Activated CD4-positive, alpha-beta memory T cell treated with anti-CD3 and anti-CD28 coated beads, Interleukin-2, amount 10 ng/mL, durations not matched to agents 7 days and 5 days (primary cell): ENCODE measurements around the gene PLB1. TPM values are rescaled to one million over a fixed set of nuclear protein-coding genes. Genes with fewer than 3 reads are reported as not detected.

ENCODE experiments used
- CTCF ChIA-PET: fragments of 350-600 bp; sonication (Branson Sonifier 250); formaldehyde crosslinking; loops from one replicate; lab custom pipeline; 2021; ENCODE audit warnings: antibody characterized with exemption, inconsistent platforms; lab: Charles Lee
- POLR2A ChIA-PET: fragments of 350-600 bp; sonication (Branson Sonifier 250); formaldehyde crosslinking; loops from one replicate; lab custom pipeline; 2021; ENCODE audit warnings: antibody characterized with exemption; lab: Charles Lee
- DNase-seq: peaks from one replicate; pipeline ENCODE4 v3.0.0-alpha.2; 2020
- H3K27ac Mint-ChIP-seq: one replicate; pipeline ENCODE4 v1.8.0; 2021; ENCODE audit warnings: mild to moderate bottlenecking, mixed read lengths
- H3K27me3 Mint-ChIP-seq: one replicate; pipeline ENCODE4 v1.8.0; 2021; ENCODE audit warnings: mixed read lengths
- H3K36me3 Mint-ChIP-seq: one replicate; pipeline ENCODE4 v1.8.0; 2021; ENCODE audit warnings: low read depth, mixed read lengths
- H3K4me1 Mint-ChIP-seq: one replicate; pipeline ENCODE4 v1.8.0; 2021; ENCODE audit warnings: mixed read lengths
- H3K4me3 Mint-ChIP-seq: one replicate; pipeline ENCODE4 v1.8.0; 2021; ENCODE audit warnings: mild to moderate bottlenecking, mixed read lengths
- H3K9me3 Mint-ChIP-seq: one replicate; pipeline ENCODE4 v1.8.0; 2021; ENCODE audit warnings: mixed read lengths
- total RNA-seq, 2 experiments: library from RNA; stranded (reverse); gene quantifications; one replicate each; pipeline ENCODE4 v1.2.3, GENCODE V29; 2021

PLB1 gene
- total RNA-seq, 2 experiments from 2014 or later, result 1.1 to 1.2 TPM

GRCh38 chr2:28582152-28582551, 86.3 kb downstream of the PLB1 start:
- ChIA-PET POLR2A (interaction anchor here (1.5 kb wide), 1 partner anchor 15 kb away, joined by 4 read pairs; no protein-coding TSS in a partner anchor), CTCF (interaction anchor here (1.2 to 3.0 kb wide), 2 partner anchors 12 to 15 kb away, joined by 3 to 18 read pairs; no protein-coding TSS in a partner anchor)
- Mint-ChIP-seq H3K9me3 (no peaks in the 10 kb centered on the region), H3K4me3 (no peak overlapping the region), H3K4me1 (peaks cover 32% of the 10 kb centered on the region), H3K27me3 (no peaks in the 10 kb centered on the region), H3K36me3 (peaks cover 10% of the 10 kb centered on the region), H3K27ac (no peak overlapping the region)
- DNase-seq, result no peak

DNA sequence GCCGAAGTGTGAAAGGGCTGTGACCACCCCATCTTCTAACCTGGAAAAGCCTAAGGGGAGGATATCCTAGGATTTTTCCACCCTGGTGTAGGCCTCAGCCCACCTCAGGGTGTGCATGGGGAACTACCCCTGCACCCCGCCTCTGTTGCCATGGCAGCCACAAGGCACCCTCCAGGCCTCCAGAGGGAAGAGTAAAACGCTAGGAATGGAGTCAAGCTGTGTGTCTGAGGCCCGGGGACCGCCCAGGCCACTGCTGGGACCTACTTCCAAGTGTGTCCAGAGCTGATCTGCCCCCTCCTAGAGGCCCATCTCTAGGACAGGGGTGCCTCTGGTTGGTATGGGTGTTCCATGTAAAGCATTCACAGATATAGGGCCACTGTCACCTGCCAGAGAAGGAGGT, 86.7 kb downstream of the PLB1 start:
- H3K4me1 Mint-ChIP-seq, result peaks cover 36% of the 10 kb centered on the region
- POLR2A ChIA-PET, result interaction anchor here (1.5 to 1.6 kb wide), 2 partner anchors 11 to 15 kb away, joined by 4 read pairs; no protein-coding TSS in a partner anchor
- no peaks in the 10 kb centered on the region for H3K9me3 Mint-ChIP-seq
- H3K36me3 Mint-ChIP-seq, result peaks cover 11% of the 10 kb centered on the region
- H3K27me3 Mint-ChIP-seq, result no peaks in the 10 kb centered on the region
- CTCF ChIA-PET, result interaction anchor here (0.6 to 3.0 kb wide), 3 partner anchors 12 to 15 kb away, joined by 3 to 18 read pairs (median 4); no protein-coding TSS in a partner anchor
- no peak overlapping the region for H3K27ac Mint-ChIP-seq
- DNase-seq, result no peak
- H3K4me3 Mint-ChIP-seq, result no peak overlapping the region

GRCh38 chr2:28583899-28584553, 88.2 kb downstream of the PLB1 start:
- Mint-ChIP-seq H3K4me3 (no peak overlapping the region), H3K4me1 (peaks cover 48% of the 10 kb centered on the region), H3K36me3 (peaks cover 15% of the 10 kb centered on the region), H3K27ac (peak overlapping the region; percentile 26), H3K9me3 (no peaks in the 10 kb centered on the region), H3K27me3 (no peaks in the 10 kb centered on the region)
- ChIA-PET CTCF (interaction anchor here (2.2 to 3.0 kb wide), 2 partner anchors 10 to 17 kb away, joined by 8 to 18 read pairs; no protein-coding TSS in a partner anchor), POLR2A (interaction anchor here (0.9 to 1.6 kb wide), 4 partner anchors 9 to 287 kb away, joined by 3 to 4 read pairs (median 4); partner anchors contain the start of genes PPP1CB and TRMT61B)
- DNase-seq, result peak; percentile 64

GRCh38 chr2:28586867-28587266, 91.0 kb downstream of the PLB1 start:
- no peaks in the 10 kb centered on the region for H3K27me3 Mint-ChIP-seq
- H3K27ac Mint-ChIP-seq, result peak overlapping the region; percentile 55
- peaks cover 15% of the 10 kb centered on the region for H3K36me3 Mint-ChIP-seq
- peak; percentile 71 for DNase-seq
- H3K9me3 Mint-ChIP-seq, result no peaks in the 10 kb centered on the region
- H3K4me1 Mint-ChIP-seq, result peaks cover 53% of the 10 kb centered on the region
- POLR2A ChIA-PET, result interaction anchor here (1.0 to 1.9 kb wide), 7 partner anchors 7 to 165 kb away, joined by 3 to 7 read pairs (median 4); partner anchors contain the start of gene PPP1CB
- CTCF ChIA-PET, result interaction anchor here (0.5 to 2.9 kb wide), 5 partner anchors 8 to 308 kb away, joined by 3 to 17 read pairs (median 4); partner anchors contain the start of gene WDR43
- H3K4me3 Mint-ChIP-seq, result peak overlapping the region; percentile 1

GRCh38 chr2:28587526-28588291, 91.8 kb downstream of the PLB1 start:
- peaks cover 15% of the 10 kb centered on the region for H3K36me3 Mint-ChIP-seq
- POLR2A ChIA-PET, result interaction anchor here (0.9 to 1.9 kb wide), 8 partner anchors 16 to 283 kb away, joined by 3 to 7 read pairs (median 4); partner anchors contain the start of genes PPP1CB and TRMT61B
- peaks cover 53% of the 10 kb centered on the region for H3K4me1 Mint-ChIP-seq
- H3K9me3 Mint-ChIP-seq, result no peaks in the 10 kb centered on the region
- no peak for DNase-seq
- no peak overlapping the region for H3K4me3 Mint-ChIP-seq
- peak overlapping the region; percentile 55 for H3K27ac Mint-ChIP-seq
- H3K27me3 Mint-ChIP-seq, result no peaks in the 10 kb centered on the region
- CTCF ChIA-PET, result interaction anchor here (0.5 to 2.9 kb wide), 5 partner anchors 7 to 307 kb away, joined by 3 to 17 read pairs (median 4); partner anchors contain the start of gene WDR43

DNA sequence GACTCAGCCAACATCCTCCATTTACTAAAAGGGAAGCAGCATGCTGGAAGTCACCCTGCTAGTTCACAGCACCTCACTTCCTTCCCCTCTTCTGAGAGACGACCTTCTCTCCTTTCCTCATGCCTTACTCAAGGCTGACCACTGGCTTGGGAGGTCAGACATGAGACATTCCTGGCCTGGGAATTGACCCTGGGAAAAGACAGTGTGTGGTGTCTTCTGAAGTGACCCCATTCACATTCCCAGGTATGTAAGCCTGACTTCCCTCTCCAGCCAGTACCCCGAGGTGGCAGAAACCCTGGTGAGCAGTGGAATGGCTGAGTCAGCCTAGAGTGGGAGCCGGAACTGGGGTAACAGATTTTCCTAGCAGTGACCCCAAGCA, 92.4 kb downstream of the PLB1 start:
- POLR2A ChIA-PET, result interaction anchor here (1.0 to 1.9 kb wide), 4 partner anchors 21 to 282 kb away, joined by 3 to 7 read pairs (median 4); partner anchors contain the start of genes PPP1CB and TRMT61B
- Mint-ChIP-seq H3K36me3 (peaks cover 15% of the 10 kb centered on the region), H3K4me3 (no peak overlapping the region), H3K4me1 (peaks cover 53% of the 10 kb centered on the region), H3K27ac (no peak overlapping the region), H3K9me3 (no peaks in the 10 kb centered on the region), H3K27me3 (no peaks in the 10 kb centered on the region)
- CTCF ChIA-PET, result interaction anchor here (2.9 kb wide), 1 partner anchor 21 kb away, joined by 17 read pairs; no protein-coding TSS in a partner anchor
- no peak for DNase-seq

GRCh38 chr2:28589746-28590463, 94.0 kb downstream of the PLB1 start:
- POLR2A ChIA-PET, result interaction anchor here (1.6 kb wide), 1 partner anchor 162 kb away, joined by 4 read pairs; the partner anchor contains the start of gene PPP1CB
- Mint-ChIP-seq H3K27ac (no peak overlapping the region), H3K4me1 (peaks cover 50% of the 10 kb centered on the region), H3K27me3 (no peaks in the 10 kb centered on the region), H3K4me3 (no peak overlapping the region), H3K36me3 (peaks cover 14% of the 10 kb centered on the region), H3K9me3 (no peaks in the 10 kb centered on the region)
- CTCF ChIA-PET, result interaction anchor here (0.7 to 1.3 kb wide), 2 partner anchors 141 to 159 kb away, joined by 3 to 4 read pairs; no protein-coding TSS in a partner anchor
- DNase-seq, result no peak

DNA sequence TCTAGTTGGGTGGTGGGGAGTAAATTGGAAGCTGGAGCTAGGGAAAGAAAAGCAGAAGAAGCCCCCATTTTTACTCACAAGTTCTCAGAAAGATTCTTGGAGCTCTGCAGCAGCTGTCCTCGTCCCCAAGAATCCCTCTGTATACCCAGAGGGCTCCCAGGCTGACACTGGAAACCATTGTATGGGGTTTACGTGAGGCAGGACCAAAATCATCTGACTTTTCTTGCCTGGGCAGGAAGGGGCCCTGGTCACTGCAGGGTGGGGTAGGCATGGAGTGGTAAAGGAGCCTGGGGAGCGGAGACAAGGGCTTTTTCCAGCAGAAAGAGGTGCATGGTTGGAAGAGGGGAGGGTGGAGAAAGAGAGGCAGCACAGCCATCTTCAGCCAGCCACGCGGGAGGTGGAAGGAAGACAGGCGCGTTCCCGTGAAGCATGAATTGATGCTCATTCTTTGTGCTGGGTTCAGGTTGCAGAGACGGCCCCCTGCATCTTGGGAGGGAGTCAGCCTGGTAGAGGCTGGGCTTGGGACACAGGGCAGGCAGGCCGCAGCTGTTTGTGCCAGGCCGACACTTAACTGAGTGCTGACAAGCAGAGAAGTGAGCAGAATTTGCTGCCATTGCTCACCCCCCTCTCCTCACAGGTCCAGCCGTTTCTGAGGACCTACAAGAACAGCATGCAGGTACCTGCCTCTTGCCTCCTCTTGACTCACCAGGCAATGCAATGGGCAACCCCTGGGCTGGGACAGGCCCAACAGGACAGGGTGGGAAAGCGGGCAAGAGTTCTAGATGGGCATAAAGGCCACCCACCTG, 94.8 kb downstream of the PLB1 start:
- Mint-ChIP-seq H3K4me3 (no peak overlapping the region), H3K9me3 (no peaks in the 10 kb centered on the region), H3K4me1 (peaks cover 49% of the 10 kb centered on the region), H3K36me3 (peaks cover 14% of the 10 kb centered on the region), H3K27me3 (no peaks in the 10 kb centered on the region), H3K27ac (peak overlapping the region; percentile 5)
- DNase-seq, result no peak
- ChIA-PET CTCF (interaction anchor here (0.7 kb wide), 1 partner anchor 140 kb away, joined by 3 read pairs; no protein-coding TSS in a partner anchor), POLR2A (interaction anchor here (1.6 kb wide), 1 partner anchor 161 kb away, joined by 4 read pairs; the partner anchor contains the start of gene PPP1CB)

DNA sequence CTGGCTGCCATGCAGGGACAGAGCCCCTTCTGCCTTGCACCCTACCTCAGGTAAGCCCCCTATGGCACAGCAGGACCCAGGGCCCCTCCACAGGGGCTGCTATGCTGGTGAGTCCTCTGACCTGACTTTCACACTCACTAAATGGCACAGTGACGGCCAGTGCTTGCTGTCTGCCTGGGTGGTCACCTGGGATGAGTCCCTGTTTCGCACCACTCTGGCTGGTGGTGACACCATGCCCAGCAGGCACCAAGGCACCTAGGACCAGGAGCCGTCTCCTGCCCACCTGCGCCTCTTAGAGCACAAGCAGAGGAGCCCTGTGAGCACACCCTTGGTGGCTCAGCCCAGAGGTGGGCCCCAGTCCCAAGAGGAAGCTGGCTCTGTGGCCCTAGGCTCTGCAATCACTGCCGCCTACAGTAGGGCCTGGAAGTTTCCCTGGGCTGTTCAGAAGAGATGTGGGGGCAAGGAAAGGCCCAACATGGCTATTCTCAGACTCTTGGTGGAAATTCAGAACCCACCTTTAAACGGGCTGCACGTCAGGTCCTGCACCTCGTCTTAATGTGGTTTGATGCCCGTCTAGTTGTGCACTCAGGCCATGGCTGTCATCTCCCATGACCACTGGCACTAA, 96.0 kb downstream of the PLB1 start:
- Mint-ChIP-seq H3K27me3 (no peaks in the 10 kb centered on the region), H3K27ac (no peak overlapping the region), H3K4me3 (no peak overlapping the region), H3K4me1 (peaks cover 41% of the 10 kb centered on the region), H3K36me3 (peaks cover 14% of the 10 kb centered on the region), H3K9me3 (no peaks in the 10 kb centered on the region)
- ChIA-PET CTCF (no interaction called here), POLR2A (interaction anchor here (5.0 kb wide), 1 partner anchor 161 kb away, joined by 50 read pairs; the partner anchor contains the start of gene PPP1CB)
- DNase-seq, result no peak

- CTCF ChIA-PET, result interaction anchor here (0.5 to 3.9 kb wide), 4 partner anchors 17 to 228 kb away, joined by 3 to 108 read pairs (median 64); partner anchors contain the start of gene PPP1CB
- no peaks in the 10 kb centered on the region for H3K27me3 Mint-ChIP-seq
- no peak for DNase-seq
- peaks cover 11% of the 10 kb centered on the region for H3K36me3 Mint-ChIP-seq
- no peak overlapping the region for H3K4me3 Mint-ChIP-seq
- peaks cover 34% of the 10 kb centered on the region for H3K4me1 Mint-ChIP-seq
- POLR2A ChIA-PET, result interaction anchor here (0.8 to 5.0 kb wide), 2 partner anchors 8 to 160 kb away, joined by 3 to 50 read pairs; partner anchors contain the start of gene PPP1CB
- H3K27ac Mint-ChIP-seq, result no peak overlapping the region
- H3K9me3 Mint-ChIP-seq, result no peaks in the 10 kb centered on the region
Measured at GRCh38 chr2:28592481-28592880, 96.6 kb downstream of the PLB1 start.
